MCF 10A (cell line): ENCODE data around the gene NGF. TPM values are rescaled to one million over a fixed set of nuclear protein-coding genes. Genes with fewer than 3 reads are reported as not detected.

Source experiments
- BruUV-seq: library from RNA; stranded (reverse); fragments of 400-500 nt; replicated peaks from 2 replicates; lab custom pipeline; 2021; lab: Mats Ljungman, UMichigan
- CTCF ChIA-PET: fragments of 300-600 bp; sonication (Branson Sonifier 250); formaldehyde crosslinking; extraction: SDS; loops from one replicate; lab custom pipeline; 2021; ENCODE audit warnings: antibody characterized with exemption, inconsistent platforms; lab: Yijun Ruan, JAX
- POLR2A ChIA-PET: fragments of 300-600, 350-650 bp; sonication (Branson Sonifier 250); formaldehyde crosslinking; extraction: SDS; loops from one replicate; lab custom pipeline; 2020; ENCODE audit warnings: antibody characterized with exemption, inconsistent platforms; lab: Yijun Ruan, JAX
- DNase-seq: peaks from one replicate; pipeline ENCODE4 v3.0.0-alpha.2; 2018; ENCODE audit not compliant: unreplicated experiment
- H3K27ac Mint-ChIP-seq: one replicate; pipeline ENCODE4 v1.8.0; 2022; ENCODE audit warnings: mild to moderate bottlenecking, low read depth, mixed read lengths; ENCODE audit not compliant: unreplicated experiment
- H3K27me3 Mint-ChIP-seq: one replicate; pipeline ENCODE4 v1.8.0; 2022; ENCODE audit warnings: mixed read lengths; ENCODE audit not compliant: insufficient read depth, unreplicated experiment
- H3K36me3 Mint-ChIP-seq: one replicate; pipeline ENCODE4 v1.8.0; 2022; ENCODE audit warnings: mild to moderate bottlenecking, moderate library complexity, mixed read lengths; ENCODE audit not compliant: insufficient read depth, unreplicated experiment
- H3K4me1 Mint-ChIP-seq: one replicate; pipeline ENCODE4 v1.8.0; 2022; ENCODE audit warnings: mixed read lengths; ENCODE audit not compliant: insufficient read depth, unreplicated experiment
- H3K4me3 Mint-ChIP-seq: one replicate; pipeline ENCODE4 v1.8.0; 2022; ENCODE audit warnings: mild to moderate bottlenecking, moderate library complexity, mixed read lengths; ENCODE audit not compliant: unreplicated experiment
- H3K9me3 Mint-ChIP-seq: one replicate; pipeline ENCODE4 v1.8.0; 2022; ENCODE audit warnings: mixed read lengths; ENCODE audit not compliant: unreplicated experiment
- intact Hi-C: fragments of 100-400 bp; cut with micrococcal nuclease; formaldehyde crosslinking; loops from 2 replicates; pipeline ENCODE4 v1.14.1; 2022
- total RNA-seq: library from RNA; stranded (reverse); gene quantifications from 2 replicates; pipeline ENCODE4 v1.2.3, GENCODE V29; 2022
- TF ChIP-seq, protein P1 (sequence below): fragments of 200-600 bp; IDR thresholded peaks from one replicate; pipeline ENCODE4 v1.8.0; 2022; ENCODE audit warnings: antibody characterized with exemption, mild to moderate bottlenecking; ENCODE audit not compliant: unreplicated experiment

NGF gene
- total RNA-seq, 1 experiment from 2014 or later: 1.1 TPM

DNA sequence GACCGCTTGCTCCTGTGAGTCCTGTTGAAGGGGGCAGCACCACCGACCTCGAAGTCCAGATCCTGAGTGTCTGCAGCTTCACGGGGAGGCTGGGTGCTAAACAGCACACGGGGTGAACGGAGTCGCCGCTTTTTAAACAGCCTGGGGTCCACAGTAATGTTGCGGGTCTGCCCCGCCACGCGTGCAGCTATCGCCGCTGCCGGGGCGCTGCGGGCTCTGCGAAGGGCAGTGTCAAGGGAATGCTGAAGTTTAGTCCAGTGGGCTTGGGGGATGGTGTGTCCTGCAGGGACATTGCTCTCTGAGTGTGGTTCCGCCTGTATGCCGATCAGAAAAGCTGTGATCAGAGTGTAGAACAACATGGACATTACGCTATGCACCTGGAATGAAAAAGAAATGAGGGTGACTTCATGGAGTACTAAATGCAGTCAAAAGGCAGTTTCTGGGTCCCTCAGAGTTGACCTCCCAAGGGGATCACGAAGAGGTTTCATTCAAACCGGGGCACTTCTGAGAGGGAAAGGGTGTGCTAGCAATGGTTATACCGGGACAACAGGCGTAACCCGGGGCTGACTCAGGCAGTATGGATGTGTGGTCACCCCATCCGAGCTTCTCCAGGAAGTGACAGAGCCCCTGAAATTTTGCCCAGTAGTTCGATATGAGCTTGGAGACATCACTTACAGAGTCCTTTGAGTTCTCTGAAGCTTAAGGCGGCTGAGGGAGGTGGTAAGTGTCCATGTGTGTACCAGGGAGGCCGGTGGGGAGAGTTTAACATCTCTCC lies 51.4 kb downstream of the NGF start:
- H3K9me3 Mint-ChIP-seq: no peaks in the 10 kb centered on the region
- no peaks in the 10 kb centered on the region for H3K36me3 Mint-ChIP-seq
- ChIA-PET POLR2A (interaction anchor here (0.5 to 1.3 kb wide), 2 partner anchors 10 to 117 kb away, joined by 4 read pairs; no protein-coding TSS in a partner anchor), CTCF (interaction anchor here (1.8 kb wide), 1 partner anchor 12 kb away, joined by 7 read pairs; no protein-coding TSS in a partner anchor)
- peaks cover 19% of the 10 kb centered on the region for H3K27me3 Mint-ChIP-seq
- TF ChIP-seq, protein P1, sequence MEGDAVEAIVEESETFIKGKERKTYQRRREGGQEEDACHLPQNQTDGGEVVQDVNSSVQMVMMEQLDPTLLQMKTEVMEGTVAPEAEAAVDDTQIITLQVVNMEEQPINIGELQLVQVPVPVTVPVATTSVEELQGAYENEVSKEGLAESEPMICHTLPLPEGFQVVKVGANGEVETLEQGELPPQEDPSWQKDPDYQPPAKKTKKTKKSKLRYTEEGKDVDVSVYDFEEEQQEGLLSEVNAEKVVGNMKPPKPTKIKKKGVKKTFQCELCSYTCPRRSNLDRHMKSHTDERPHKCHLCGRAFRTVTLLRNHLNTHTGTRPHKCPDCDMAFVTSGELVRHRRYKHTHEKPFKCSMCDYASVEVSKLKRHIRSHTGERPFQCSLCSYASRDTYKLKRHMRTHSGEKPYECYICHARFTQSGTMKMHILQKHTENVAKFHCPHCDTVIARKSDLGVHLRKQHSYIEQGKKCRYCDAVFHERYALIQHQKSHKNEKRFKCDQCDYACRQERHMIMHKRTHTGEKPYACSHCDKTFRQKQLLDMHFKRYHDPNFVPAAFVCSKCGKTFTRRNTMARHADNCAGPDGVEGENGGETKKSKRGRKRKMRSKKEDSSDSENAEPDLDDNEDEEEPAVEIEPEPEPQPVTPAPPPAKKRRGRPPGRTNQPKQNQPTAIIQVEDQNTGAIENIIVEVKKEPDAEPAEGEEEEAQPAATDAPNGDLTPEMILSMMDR: no peak
- H3K4me1 Mint-ChIP-seq: no peaks in the 10 kb centered on the region
- no peak overlapping the region for H3K27ac Mint-ChIP-seq
- no TSS peak for BruUV-seq
- no peak for DNase-seq
- intact Hi-C loops: no loop called here
- H3K4me3 Mint-ChIP-seq: no peak overlapping the region

DNA sequence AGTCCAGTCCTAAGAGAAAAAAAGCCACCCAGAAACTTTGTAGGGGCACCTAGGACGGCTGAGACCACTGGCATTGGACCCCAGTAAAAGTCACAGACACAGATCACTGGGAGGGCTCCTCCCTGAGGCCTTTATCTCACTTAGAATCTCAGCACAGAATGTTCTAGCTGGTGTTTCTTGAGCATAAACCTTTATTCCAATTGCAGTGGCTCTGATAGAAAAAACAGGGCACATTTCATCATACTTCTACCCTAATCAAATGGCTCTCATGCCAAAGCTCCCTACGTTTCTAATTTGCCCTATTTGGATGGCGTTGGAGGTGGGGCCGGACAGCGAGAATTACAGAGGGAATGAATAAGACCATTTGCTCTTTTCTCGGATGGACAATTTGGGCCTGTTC lies 53.8 kb downstream of the NGF start:
- Mint-ChIP-seq H3K27me3 (peaks cover 5% of the 10 kb centered on the region), H3K27ac (no peak overlapping the region), H3K36me3 (no peaks in the 10 kb centered on the region), H3K4me3 (no peak overlapping the region), H3K4me1 (no peaks in the 10 kb centered on the region), H3K9me3 (no peaks in the 10 kb centered on the region)
- ChIA-PET POLR2A (interaction anchor here (0.6 kb wide), 1 partner anchor 18 kb away, joined by 3 read pairs; no protein-coding TSS in a partner anchor), CTCF (interaction anchor here (1.5 kb wide), 1 partner anchor 311 kb away, joined by 3 read pairs; no protein-coding TSS in a partner anchor)
- TF ChIP-seq, protein P1: no peak
- intact Hi-C loops: no loop called here
- BruUV-seq: no TSS peak
- no peak for DNase-seq

DNA sequence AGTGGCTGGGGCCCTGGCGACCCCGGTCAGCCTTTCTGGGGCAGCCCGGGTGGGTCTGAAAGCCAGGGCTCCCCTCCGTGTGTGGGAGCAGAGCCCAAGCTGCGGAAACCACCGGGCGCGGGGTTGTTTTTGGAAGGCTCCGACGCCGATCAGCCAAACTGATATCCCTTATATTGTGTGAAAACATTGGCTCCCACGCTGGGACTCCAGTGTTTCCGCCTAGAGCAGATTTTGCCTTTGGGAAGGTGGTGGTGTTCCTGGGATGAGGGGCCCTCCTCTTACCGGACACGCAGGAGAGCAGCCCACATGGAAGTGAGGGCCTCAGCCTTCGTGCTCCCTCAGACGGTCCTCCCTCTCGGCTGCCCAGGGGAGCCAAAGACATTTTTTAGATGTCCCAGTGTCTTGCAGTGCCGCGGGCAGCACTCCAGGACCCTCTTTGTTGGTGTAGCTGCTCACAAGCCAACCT lies 54.3 kb downstream of the NGF start:
- no peak overlapping the region for H3K27ac Mint-ChIP-seq
- CTCF ChIA-PET: interaction anchor here (1.5 kb wide), 1 partner anchor 312 kb away, joined by 3 read pairs; no protein-coding TSS in a partner anchor

DNA sequence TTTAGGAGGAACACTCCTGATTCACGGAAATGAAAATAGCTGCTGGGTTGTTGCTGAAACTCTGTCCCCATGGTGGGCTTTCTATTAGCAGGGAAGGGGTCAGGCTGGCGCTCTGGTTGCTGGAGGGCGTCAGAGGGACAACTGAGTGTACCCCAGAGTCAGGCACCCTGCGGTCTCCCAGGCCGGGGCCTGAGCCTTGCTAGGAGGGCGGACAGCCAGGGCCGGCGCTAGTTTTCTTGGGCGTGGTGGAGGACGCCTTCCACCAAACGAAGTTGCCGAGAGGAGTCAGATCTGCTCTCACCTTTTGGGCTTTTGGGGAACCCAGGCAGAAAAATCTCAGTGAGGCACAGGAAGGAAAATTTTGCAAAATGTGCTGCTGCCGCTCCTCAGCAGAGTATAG lies 54.8 kb downstream of the NGF start:
- H3K4me1 Mint-ChIP-seq: no peaks in the 10 kb centered on the region
- CTCF ChIA-PET: interaction anchor here (1.5 kb wide), 1 partner anchor 312 kb away, joined by 3 read pairs; no protein-coding TSS in a partner anchor
- TF ChIP-seq, protein P1: no peak
- no peaks in the 10 kb centered on the region for H3K9me3 Mint-ChIP-seq
- no peak overlapping the region for H3K4me3 Mint-ChIP-seq
- no peaks in the 10 kb centered on the region for H3K36me3 Mint-ChIP-seq
- no peak overlapping the region for H3K27ac Mint-ChIP-seq
- H3K27me3 Mint-ChIP-seq: no peaks in the 10 kb centered on the region
- POLR2A ChIA-PET: no interaction called here
- BruUV-seq: no TSS peak
- DNase-seq: no peak
- intact Hi-C loops: no loop called here

More for the DNA sequence above, 54.3 kb downstream of the NGF start:
- BruUV-seq: no TSS peak
- intact Hi-C loops: no loop called here
- H3K9me3 Mint-ChIP-seq: no peaks in the 10 kb centered on the region
- no peaks in the 10 kb centered on the region for H3K27me3 Mint-ChIP-seq
- no peak overlapping the region for H3K4me3 Mint-ChIP-seq
- no peaks in the 10 kb centered on the region for H3K36me3 Mint-ChIP-seq
- POLR2A ChIA-PET: no interaction called here
- no peak for DNase-seq
- H3K4me1 Mint-ChIP-seq: no peaks in the 10 kb centered on the region
- TF ChIP-seq, protein P1: no peak
